GM18858 (cell line): ENCODE data around the gene TGOLN2.

Experiments
- ATAC-seq: cut with Tn5 transposase; IDR thresholded peaks from one replicate; pipeline ENCODE4 v1.9.1; 2021; ENCODE audit not compliant: unreplicated experiment

TGOLN2 gene

GRCh38 chr2:85269959-85270358 lies 57.8 kb downstream of the TGOLN2 start:
- ATAC-seq: no peak
